GM23338 (cell line): ENCODE results near the gene SH3BGRL. TPM values are rescaled to one million over a fixed set of nuclear protein-coding genes. Genes with fewer than 3 reads are reported as not detected.
"Not testable (repeated sequence)": the region's sequence is repeated elsewhere in the genome, so short reads cannot be mapped to it uniquely, and the experiment has no call there.

Experiments
- ATAC-seq: fragments of 200-7000 bp; cut with Tn5 transposase; 3 replicates; pipeline ENCODE4 v1.9.1; 2020
- DNase-seq: peaks from one replicate; pipeline ENCODE4 v3.0.0-alpha.2; 2015; ENCODE audit warnings: low spot score
- H2AFZ ChIP-seq: fragments of 200-600 bp; sonication (generic); 2 replicates; pipeline ENCODE4 v1.8.0; 2016; ENCODE audit warnings: antibody characterized with exemption, mild to moderate bottlenecking, moderate library complexity
- H3F3A ChIP-seq: fragments of 200-600 bp; sonication (generic); replicated peaks from 2 replicates; pipeline ENCODE4 v1.8.0; 2017; ENCODE audit warnings: antibody characterized with exemption, mixed run types, low read depth
- H3K27ac ChIP-seq: fragments of 200-600 bp; sonication (generic); 2 replicates; pipeline ENCODE4 v1.6.1; 2016; ENCODE audit warnings: low read depth
- H3K27me3 ChIP-seq: fragments of 200-600 bp; sonication (generic); 2 replicates; pipeline ENCODE4 v1.8.0; 2016; ENCODE audit warnings: mild to moderate bottlenecking, mixed run types, moderate library complexity; ENCODE audit not compliant: insufficient read depth
- H3K36me3 ChIP-seq: fragments of 200-600 bp; sonication (generic); 2 replicates; pipeline ENCODE4 v1.8.0; 2016; ENCODE audit warnings: mild to moderate bottlenecking; ENCODE audit not compliant: insufficient read depth
- H3K4me1 ChIP-seq: fragments of 200-600 bp; sonication (generic); 2 replicates; pipeline ENCODE4 v1.8.0; 2016; ENCODE audit warnings: mild to moderate bottlenecking, moderate library complexity; ENCODE audit not compliant: insufficient read depth
- H3K4me2 ChIP-seq: fragments of 200-600 bp; sonication (generic); 2 replicates; pipeline ENCODE4 v1.7.1; 2017; ENCODE audit warnings: mixed run types
- H3K4me3 ChIP-seq: fragments of 200-600 bp; sonication (generic); 2 replicates; pipeline ENCODE4 v1.6.1; 2016; ENCODE audit warnings: mixed run types
- H3K79me2 ChIP-seq: fragments of 200-600 bp; sonication (generic); replicated peaks from 2 replicates; pipeline ENCODE4 v1.8.0; 2017; ENCODE audit warnings: mild to moderate bottlenecking; ENCODE audit not compliant: insufficient read depth
- H3K9me2 ChIP-seq: fragments of 200-600 bp; sonication (generic); 2 replicates; pipeline ENCODE4 v1.8.0; 2017; ENCODE audit not compliant: insufficient read depth
- H4K20me1 ChIP-seq: fragments of 200-600 bp; sonication (generic); replicated peaks from 2 replicates; pipeline ENCODE4 v1.8.0; 2017; ENCODE audit warnings: mild to moderate bottlenecking; ENCODE audit not compliant: insufficient read depth
- H3K27ac Mint-ChIP-seq: 2 replicates; pipeline ENCODE4 v1.8.0; 2020; ENCODE audit warnings: inconsistent platforms, mild to moderate bottlenecking, moderate library complexity, mixed read lengths
- H3K27me3 Mint-ChIP-seq: 3 replicates; pipeline ENCODE4 v1.8.0; 2022; ENCODE audit warnings: low read depth, mild to moderate bottlenecking, moderate library complexity, mixed read lengths, inconsistent platforms; ENCODE audit not compliant: insufficient read depth, poor library complexity
- H3K36me3 Mint-ChIP-seq: 3 replicates; pipeline ENCODE4 v1.8.0; 2021; ENCODE audit warnings: low read depth, mild to moderate bottlenecking, inconsistent platforms, moderate library complexity, mixed read lengths
- H3K4me1 Mint-ChIP-seq: 3 replicates; pipeline ENCODE4 v1.8.0; 2020; ENCODE audit warnings: mild to moderate bottlenecking, inconsistent platforms, mixed read lengths
- H3K4me3 Mint-ChIP-seq: 3 replicates; pipeline ENCODE4 v1.8.0; 2021; ENCODE audit warnings: moderate library complexity, mild to moderate bottlenecking, inconsistent platforms, mixed read lengths
- H3K9me3 Mint-ChIP-seq: 3 replicates; pipeline ENCODE4 v1.8.0; 2020; ENCODE audit warnings: moderate library complexity, mild to moderate bottlenecking, inconsistent platforms, mixed read lengths
- CREB1 ChIP-seq: fragments of 250-450 bp; sonication (Bioruptor Pico); IDR thresholded peaks from 2 replicates; pipeline ENCODE4 v1.5.0; 2020; ENCODE audit warnings: low read depth, mild to moderate bottlenecking, moderate library complexity
- CTCF ChIP-seq, 2 experiments: fragments of 200-600 bp in 1 of 2; sonication (generic) in 1 of 2; conservative IDR thresholded peaks; 2 replicates each; pipeline versions ENCODE4 v1.5.1 to v1.6.1; 2016 to 2017; ENCODE audit warnings: antibody characterized with exemption in 2 of 2, low read depth in 2 of 2, mild to moderate bottlenecking in 2 of 2, moderate library complexity in 1 of 2
- ETS1 ChIP-seq: IDR thresholded peaks from 2 replicates; pipeline ENCODE4 v1.6.1; 2016; ENCODE audit warnings: antibody characterized with exemption
- EZH2 ChIP-seq: fragments of 200-600 bp; sonication (generic); IDR thresholded peaks from one replicate; pipeline ENCODE4 v1.8.0; 2017; ENCODE audit warnings: antibody characterized with exemption, mild to moderate bottlenecking, low read depth; ENCODE audit not compliant: unreplicated experiment
- JUNB ChIP-seq: IDR thresholded peaks from one replicate; pipeline ENCODE4 v1.6.1; 2016; ENCODE audit warnings: antibody characterized with exemption; ENCODE audit not compliant: unreplicated experiment
- REST ChIP-seq: IDR thresholded peaks from one replicate; pipeline ENCODE4 v1.6.1; 2018; ENCODE audit warnings: antibody characterized with exemption; ENCODE audit not compliant: unreplicated experiment
- STAT1 ChIP-seq: IDR thresholded peaks from one replicate; pipeline ENCODE4 v1.6.1; 2016; ENCODE audit warnings: antibody characterized with exemption; ENCODE audit not compliant: unreplicated experiment
- ZNF114 ChIP-seq: fragments of 250-450 bp; sonication (Bioruptor Pico); IDR thresholded peaks from 2 replicates; pipeline ENCODE4 v1.5.0; 2020; ENCODE audit warnings: mild to moderate bottlenecking, moderate library complexity
- ZNF462 ChIP-seq: fragments of 250-450 bp; sonication (Bioruptor Pico); IDR thresholded peaks from 2 replicates; pipeline ENCODE4 v1.5.0; 2020; ENCODE audit warnings: mild to moderate bottlenecking, moderate library complexity
- polyA plus RNA-seq: library from polyadenylated mRNA; unstranded; fragments of >200 nt; fragmentation: Nextera tagmentation; extraction: Ambion mirVana; gene quantifications from 2 replicates; pipeline ENCODE4 v1.2.1, GENCODE V29; 2016
- total RNA-seq: library from RNA; depleted of rRNA; stranded (reverse); fragments of >200 nt; shearing (Covaris generic); gene quantifications from 2 replicates; pipeline ENCODE4 v1.2.3, GENCODE V29; 2014

SH3BGRL gene
- total and polyA plus RNA-seq, 2 experiments from 2014 or later: 60.8 to 61.1 TPM

GRCh38 chrX:81331653-81332052 lies 129.8 kb downstream of the SH3BGRL start:
- not testable (repeated sequence) for ATAC-seq, H3F3A ChIP-seq, H2AFZ ChIP-seq, H3K27ac ChIP-seq, H3K4me1 ChIP-seq, H3K4me3 ChIP-seq, DNase-seq, H3K27ac Mint-ChIP-seq, H3K9me3 Mint-ChIP-seq, H3K79me2 ChIP-seq, H3K4me3 Mint-ChIP-seq, H4K20me1 ChIP-seq, H3K27me3 ChIP-seq, H3K4me1 Mint-ChIP-seq, H3K9me2 ChIP-seq, H3K36me3 Mint-ChIP-seq, H3K36me3 ChIP-seq, H3K27me3 Mint-ChIP-seq, H3K4me2 ChIP-seq

GRCh38 chrX:81336455-81337152 lies 134.7 kb downstream of the SH3BGRL start:
- H3K27me3 ChIP-seq: no peaks in the 10 kb centered on the region
- Mint-ChIP-seq H3K36me3 (peaks cover 3% of the 10 kb centered on the region), H3K27me3 (peaks cover 3% of the 10 kb centered on the region), H3K4me1 (peaks cover 9% of the 10 kb centered on the region), H3K9me3 (peaks cover 3% of the 10 kb centered on the region; the same call in 2 of the 3 replicates), H3K27ac (no peak overlapping the region), H3K4me3 (no peak overlapping the region)
- H3K4me3 ChIP-seq: no peak overlapping the region
- no peak for DNase-seq
- no peaks in the 10 kb centered on the region for H3F3A ChIP-seq
- no peaks in the 10 kb centered on the region for H3K79me2 ChIP-seq
- no peaks in the 10 kb centered on the region for H3K4me1 ChIP-seq
- H3K4me2 ChIP-seq: no peak overlapping the region
- no peaks in the 10 kb centered on the region for H4K20me1 ChIP-seq
- no peaks in the 10 kb centered on the region for H3K9me2 ChIP-seq
- ATAC-seq: no peak
- no peak overlapping the region for H3K27ac ChIP-seq
- H2AFZ ChIP-seq: no peak overlapping the region
- H3K36me3 ChIP-seq: no peaks in the 10 kb centered on the region
- TF ChIP-seq STAT1 (no peak), CTCF (conservative IDR thresholded peaks at IDR 0.05; ENCODE audit: low read depth in 2 of 2) (no peak), JUNB (no peak), ZNF462 (CRISPR knock-in tag) (no peak), ETS1 (no peak), ZNF114 (CRISPR knock-in tag) (no peak), EZH2 (no peak), REST (no peak), CREB1 (no peak)
